ENCODE data around the gene SORCS2.

SORCS2 gene

DNA sequence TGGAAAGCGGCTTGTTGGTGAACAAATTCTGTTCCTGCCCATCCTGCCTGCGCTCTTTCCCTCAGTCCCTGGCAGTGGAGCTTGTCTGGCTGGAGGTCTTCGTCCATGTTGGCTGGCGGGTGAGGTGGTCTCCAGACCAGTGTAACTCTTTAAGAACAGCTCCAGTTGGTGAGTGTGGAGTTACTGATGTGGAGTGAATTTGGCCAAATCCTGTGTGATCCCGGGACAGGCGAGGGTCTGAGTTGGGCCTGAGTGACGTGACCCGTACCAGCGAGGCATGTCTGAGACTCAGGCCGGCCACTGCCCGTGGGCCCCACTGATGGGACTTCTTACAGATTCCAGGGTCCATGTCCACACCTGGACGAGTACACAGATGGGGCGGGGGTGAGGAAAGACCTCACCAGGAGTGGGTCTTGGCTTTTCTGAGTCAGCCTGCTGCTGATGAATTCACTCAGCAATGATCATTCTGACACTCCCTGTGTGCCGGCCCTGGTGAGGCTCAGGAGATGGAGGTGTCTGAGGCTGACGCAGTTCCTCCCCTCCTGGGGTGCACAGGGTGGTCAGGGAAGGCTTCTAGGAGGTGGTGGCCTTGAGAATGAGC lies 196.9 kb downstream of the SORCS2 start:
- ATAC-seq (ENCODE audit: insufficient read depth, low read depth): no peak
- H3K9ac ChIP-seq (ENCODE audit: low read depth, low read length): no peak overlapping the region
- no peak overlapping the region for H3K27ac ChIP-seq (ENCODE audit: low read length)
- DNase-seq: no peak
- no peaks in the 10 kb centered on the region for H3K4me1 ChIP-seq (ENCODE audit: insufficient read depth, low read length)
- H2AFZ ChIP-seq (ENCODE audit: low read depth, low read length): no peak overlapping the region
- TF ChIP-seq EZH2 (IDR thresholded peaks at IDR 0.05; ENCODE audit: borderline replicate concordance, low read depth, low read length, severe bottlenecking): no peak
- TF ChIP-seq, protein P1, sequence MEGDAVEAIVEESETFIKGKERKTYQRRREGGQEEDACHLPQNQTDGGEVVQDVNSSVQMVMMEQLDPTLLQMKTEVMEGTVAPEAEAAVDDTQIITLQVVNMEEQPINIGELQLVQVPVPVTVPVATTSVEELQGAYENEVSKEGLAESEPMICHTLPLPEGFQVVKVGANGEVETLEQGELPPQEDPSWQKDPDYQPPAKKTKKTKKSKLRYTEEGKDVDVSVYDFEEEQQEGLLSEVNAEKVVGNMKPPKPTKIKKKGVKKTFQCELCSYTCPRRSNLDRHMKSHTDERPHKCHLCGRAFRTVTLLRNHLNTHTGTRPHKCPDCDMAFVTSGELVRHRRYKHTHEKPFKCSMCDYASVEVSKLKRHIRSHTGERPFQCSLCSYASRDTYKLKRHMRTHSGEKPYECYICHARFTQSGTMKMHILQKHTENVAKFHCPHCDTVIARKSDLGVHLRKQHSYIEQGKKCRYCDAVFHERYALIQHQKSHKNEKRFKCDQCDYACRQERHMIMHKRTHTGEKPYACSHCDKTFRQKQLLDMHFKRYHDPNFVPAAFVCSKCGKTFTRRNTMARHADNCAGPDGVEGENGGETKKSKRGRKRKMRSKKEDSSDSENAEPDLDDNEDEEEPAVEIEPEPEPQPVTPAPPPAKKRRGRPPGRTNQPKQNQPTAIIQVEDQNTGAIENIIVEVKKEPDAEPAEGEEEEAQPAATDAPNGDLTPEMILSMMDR (IDR thresholded peaks at IDR 0.05; ENCODE audit: borderline replicate concordance, extremely low read depth, low read length, poor library complexity, severe bottlenecking): no peak
- H3K4me3 ChIP-seq (ENCODE audit: low read depth in 1 of 2, low read length in 2 of 2): no peak overlapping the region
- H3K4me2 ChIP-seq (ENCODE audit: insufficient read depth, low read length): no peak overlapping the region
- H3K9me3 ChIP-seq (ENCODE audit: insufficient read depth, low read length, severe bottlenecking): peaks cover 5% of the 10 kb centered on the region
- H3K79me2 ChIP-seq (ENCODE audit: insufficient read depth, low read length): no peaks in the 10 kb centered on the region
- H4K20me1 ChIP-seq (ENCODE audit: insufficient read depth, low read length): no peaks in the 10 kb centered on the region; the same call in 1 of the 2 replicates
- H3K27me3 ChIP-seq (ENCODE audit: insufficient read depth, low read length, poor library complexity): no peaks in the 10 kb centered on the region
- H3K36me3 ChIP-seq (ENCODE audit: insufficient read depth, low read length): no peaks in the 10 kb centered on the region

DNA sequence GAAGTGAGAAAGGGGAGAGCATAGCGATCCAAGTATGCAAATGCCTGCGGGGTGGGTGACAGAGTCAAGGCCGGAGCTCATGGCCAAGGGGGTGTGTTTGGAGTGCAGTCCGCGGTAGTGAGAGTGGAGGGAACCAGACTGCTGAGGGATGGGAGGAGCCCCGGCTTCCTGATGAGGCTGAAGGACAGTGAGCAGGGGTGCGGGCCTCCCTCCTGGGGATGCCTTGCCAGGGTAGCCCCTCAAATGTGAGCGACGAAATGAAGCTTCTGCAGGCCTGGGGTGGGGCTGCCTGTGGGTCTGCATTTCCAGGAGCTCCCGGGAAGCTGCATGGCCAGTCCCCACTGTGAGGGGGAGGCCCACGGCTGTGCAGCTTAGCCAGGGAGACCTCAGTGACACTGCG lies 197.4 kb downstream of the SORCS2 start:
- peaks cover 5% of the 10 kb centered on the region for H3K9me3 ChIP-seq (ENCODE audit: insufficient read depth, low read length, severe bottlenecking)
- H3K9ac ChIP-seq (ENCODE audit: low read depth, low read length): no peak overlapping the region
- no peaks in the 10 kb centered on the region for H3K36me3 ChIP-seq (ENCODE audit: insufficient read depth, low read length)
- no peaks in the 10 kb centered on the region; the same call in 1 of the 2 replicates for H4K20me1 ChIP-seq (ENCODE audit: insufficient read depth, low read length)
- no peaks in the 10 kb centered on the region for H3K4me1 ChIP-seq (ENCODE audit: insufficient read depth, low read length)
- no peak overlapping the region for H3K4me2 ChIP-seq (ENCODE audit: insufficient read depth, low read length)
- DNase-seq: no peak
- no peaks in the 10 kb centered on the region for H3K27me3 ChIP-seq (ENCODE audit: insufficient read depth, low read length, poor library complexity)
- H3K79me2 ChIP-seq (ENCODE audit: insufficient read depth, low read length): no peaks in the 10 kb centered on the region
- no peak overlapping the region for H3K4me3 ChIP-seq (ENCODE audit: low read depth in 1 of 2, low read length in 2 of 2)
- no peak overlapping the region for H2AFZ ChIP-seq (ENCODE audit: low read depth, low read length)
- no peak for ATAC-seq (ENCODE audit: insufficient read depth, low read depth)
- no peak overlapping the region for H3K27ac ChIP-seq (ENCODE audit: low read length)
- no peak for TF ChIP-seq EZH2 (IDR thresholded peaks at IDR 0.05; ENCODE audit: borderline replicate concordance, low read depth, low read length, severe bottlenecking)
- TF ChIP-seq, protein P1 (IDR thresholded peaks at IDR 0.05; ENCODE audit: borderline replicate concordance, extremely low read depth, low read length, poor library complexity, severe bottlenecking): no peak

DNA sequence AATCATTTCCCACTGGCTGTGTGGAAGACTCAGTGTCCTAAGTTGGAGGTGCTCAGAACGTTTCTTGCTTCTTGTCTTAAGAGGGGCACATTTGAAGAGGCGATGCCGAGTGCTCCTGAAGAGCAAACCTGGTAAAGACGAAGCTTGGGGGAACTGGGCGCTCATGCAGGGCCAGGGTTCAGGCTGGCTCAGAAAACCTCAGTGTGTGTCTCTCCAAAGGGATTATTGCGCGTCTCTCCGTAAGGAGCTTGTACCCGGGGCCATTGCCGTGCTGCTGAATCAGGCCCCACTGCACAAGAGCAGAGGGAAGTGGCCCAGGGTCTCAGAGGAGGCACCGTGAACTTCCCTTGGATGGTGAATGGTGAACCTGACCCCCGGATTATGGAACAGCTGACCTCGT lies 198.0 kb downstream of the SORCS2 start:
- Histone ChIP-seq H3K4me1 (ENCODE audit: insufficient read depth, low read length) (no peaks in the 10 kb centered on the region), H3K27me3 (ENCODE audit: insufficient read depth, low read length, poor library complexity) (no peaks in the 10 kb centered on the region), H3K36me3 (ENCODE audit: insufficient read depth, low read length) (no peaks in the 10 kb centered on the region), H3K4me2 (ENCODE audit: insufficient read depth, low read length) (no peak overlapping the region), H3K27ac (ENCODE audit: low read length) (no peak overlapping the region), H3K79me2 (ENCODE audit: insufficient read depth, low read length) (no peaks in the 10 kb centered on the region), H3K4me3 (ENCODE audit: low read depth in 1 of 2, low read length in 2 of 2) (no peak overlapping the region), H4K20me1 (ENCODE audit: insufficient read depth, low read length) (no peaks in the 10 kb centered on the region; the same call in 1 of the 2 replicates), H3K9me3 (ENCODE audit: insufficient read depth, low read length, severe bottlenecking) (peaks cover 5% of the 10 kb centered on the region), H2AFZ (ENCODE audit: low read depth, low read length) (no peak overlapping the region), H3K9ac (ENCODE audit: low read depth, low read length) (no peak overlapping the region)
- DNase-seq (no peak), ATAC-seq (ENCODE audit: insufficient read depth, low read depth) (no peak)
- TF ChIP-seq, protein P1 (IDR thresholded peaks at IDR 0.05; ENCODE audit: borderline replicate concordance, extremely low read depth, low read length, poor library complexity, severe bottlenecking): no peak
- no peak for TF ChIP-seq EZH2 (IDR thresholded peaks at IDR 0.05; ENCODE audit: borderline replicate concordance, low read depth, low read length, severe bottlenecking)
